Middle frontal gyrus (tissue), 1 donor: ENCODE data around the gene PAX7.
"Not testable (repeated sequence)": the region's sequence is repeated elsewhere in the genome, so short reads cannot be mapped to it uniquely, and the experiment has no call there.

ENCODE experiments used
- DNase-seq: peaks from one replicate; pipeline ENCODE4 v3.0.0-alpha.2; 2015; ENCODE audit warnings: low spot score; ENCODE audit errors: extremely low spot score

The PAX7 gene

GRCh38 chr1:18630511-18631495, at the start of gene PAX7:
Gene PAX7, plus strand, starts transcription at chr1:18630846. Its CDS starts 758 bp downstream, at chr1:18631604.
- DNase-seq = no peak

- DNase-seq = no peak
Observed at GRCh38 chr1:18581420-18581880, 49.2 kb upstream of the PAX7 start.

- no peak for DNase-seq
Observed at GRCh38 chr1:18582890-18583289, 47.8 kb upstream of the PAX7 start.

GRCh38 chr1:18583326-18583941, 47.2 kb upstream of the PAX7 start:
- no peak for DNase-seq

GRCh38 chr1:18586016-18586415, 44.6 kb upstream of the PAX7 start:
- not testable (repeated sequence) for DNase-seq

GRCh38 chr1:18588093-18588492, 42.6 kb upstream of the PAX7 start:
- no peak for DNase-seq

- DNase-seq = no peak
Observed at GRCh38 chr1:18592368-18592767, 38.3 kb upstream of the PAX7 start.

- DNase-seq = peak; percentile 31
Observed at GRCh38 chr1:18597160-18598042, 33.2 kb upstream of the PAX7 start.

GRCh38 chr1:18599086-18599485, 31.6 kb upstream of the PAX7 start:
- DNase-seq = no peak

- no peak for DNase-seq
Observed at GRCh38 chr1:18599704-18600103, 30.9 kb upstream of the PAX7 start.

GRCh38 chr1:18602533-18603211, 28.0 kb upstream of the PAX7 start:
- DNase-seq = no peak

GRCh38 chr1:18603212-18603852, 27.3 kb upstream of the PAX7 start:
- no peak for DNase-seq

- DNase-seq = no peak
Observed at GRCh38 chr1:18606443-18607288, 24.0 kb upstream of the PAX7 start.

GRCh38 chr1:18607289-18607760, 23.3 kb upstream of the PAX7 start:
- DNase-seq = no peak

- no peak for DNase-seq
Observed at GRCh38 chr1:18608534-18608933, 22.1 kb upstream of the PAX7 start.

- no peak for DNase-seq
Observed at GRCh38 chr1:18611311-18611710, 19.3 kb upstream of the PAX7 start.

- no peak for DNase-seq
Observed at GRCh38 chr1:18612073-18612472, 18.6 kb upstream of the PAX7 start.

- no peak for DNase-seq
Observed at GRCh38 chr1:18614069-18614735, 16.4 kb upstream of the PAX7 start.
